K562 (cell line): ENCODE results near the gene KNG1. TPM values are rescaled to one million over a fixed set of nuclear protein-coding genes. Genes with fewer than 3 reads are reported as not detected.

ENCODE experiments used
- ATAC-seq: fragments of 200-7000 bp; cut with Tn5 transposase; 3 replicates; pipeline ENCODE4 v1.9.1; 2020; ENCODE audit warnings: moderate library complexity
- BruUV-seq: library from RNA; stranded (reverse); fragments of 400-500 nt; replicated peaks from 2 replicates; lab custom pipeline; 2021; lab: Mats Ljungman, UMichigan
- CTCF ChIA-PET: fragments of 300-600 bp; formaldehyde crosslinking; extraction: SDS; loops from one replicate; lab custom pipeline; 2021; ENCODE audit warnings: low intra/inter-chr PET ratio; lab: Yijun Ruan, JAX
- POLR2A ChIA-PET: fragments of 300-600, 350-650 bp; sonication (Branson Sonifier 250); formaldehyde crosslinking; extraction: SDS; loops from one replicate; lab custom pipeline; 2021; ENCODE audit warnings: antibody characterized with exemption, inconsistent platforms; lab: Yijun Ruan, JAX
- DNase-seq, 4 experiments: peaks; one replicate each; pipeline versions ENCODE4 v3.0.0 to v3.0.0-alpha.2; 2011 to 2018; ENCODE audit warnings: low spot score in 3 of 4, mixed read lengths in 3 of 4; ENCODE audit errors: extremely low read depth in 1 of 4
- FAIRE-seq: peaks from 2 replicates; lab custom pipeline; 2011; peaks lifted over from hg19 to GRCh38; lab: Jason Lieb, UNC
- H2AFZ ChIP-seq: 2 replicates; pipeline ENCODE4 v1.6.0; 2011; ENCODE audit warnings: low read depth, low read length, control low read depth, inconsistent platforms
- H3K27ac ChIP-seq: fragments of 200-600 bp; 3 replicates; pipeline ENCODE4 v1.8.0; 2011; ENCODE audit warnings: low read depth, mild to moderate bottlenecking, control low read depth, inconsistent platforms, low read length, moderate library complexity, mixed read lengths; ENCODE audit errors: extremely low read depth
- H3K27me3 ChIP-seq, 2 experiments: fragments of 300-600 bp in 1 of 2; 2 replicates in 1 of 2; 3 replicates in 1 of 2; pipeline versions ENCODE4 v1.6.0 to v1.8.0; 2011; ENCODE audit warnings: inconsistent platforms in 2 of 2, low read length in 2 of 2, mild to moderate bottlenecking in 1 of 2, mixed read lengths in 1 of 2, moderate library complexity in 1 of 2; ENCODE audit not compliant: control insufficient read depth in 2 of 2, insufficient read depth in 2 of 2
- H3K36me3 ChIP-seq: fragments of 300-600 bp; 3 replicates; pipeline ENCODE4 v1.8.0; 2011; ENCODE audit warnings: mild to moderate bottlenecking, low read length, inconsistent platforms; ENCODE audit not compliant: control insufficient read depth, insufficient read depth
- H3K4me1 ChIP-seq, 2 experiments: fragments of 200-600 bp in 1 of 2; replicated peaks in 1 of 2; 2 replicates in 1 of 2; 3 replicates in 1 of 2; pipeline versions ENCODE4 v1.5.1 to v1.8.0; 2011; ENCODE audit warnings: inconsistent platforms in 2 of 2, low read length in 2 of 2, mild to moderate bottlenecking in 1 of 2, mixed read lengths in 1 of 2, moderate library complexity in 1 of 2; ENCODE audit not compliant: control insufficient read depth in 2 of 2, insufficient read depth in 2 of 2
- H3K4me2 ChIP-seq: 2 replicates; pipeline ENCODE4 v1.6.1; 2011; ENCODE audit warnings: low read length, control low read depth, inconsistent platforms, mixed read lengths; ENCODE audit not compliant: insufficient read depth
- H3K4me3 ChIP-seq: fragments of 200-600 bp; sonication (generic), shearing (Covaris generic); 2 replicates; pipeline ENCODE4 v1.5.1; 2016; ENCODE audit warnings: control low read depth, inconsistent platforms
- H3K79me2 ChIP-seq: fragments of 200-600 bp; 3 replicates; pipeline ENCODE4 v1.8.0; 2011; ENCODE audit warnings: low read length, inconsistent platforms; ENCODE audit not compliant: control insufficient read depth, insufficient read depth
- H3K9ac ChIP-seq, 2 experiments: 2 replicates each; pipeline versions ENCODE4 v1.6.0 to v1.6.1; 2011; ENCODE audit warnings: low read depth in 2 of 2, low read length in 2 of 2, control low read depth in 1 of 2, inconsistent platforms in 1 of 2, mild to moderate bottlenecking in 1 of 2, mixed read lengths in 1 of 2; ENCODE audit not compliant: insufficient read depth in 1 of 2
- H3K9me1 ChIP-seq: one replicate; pipeline ENCODE4 v1.6.0; 2011; ENCODE audit warnings: inconsistent platforms, mild to moderate bottlenecking, low read length, moderate library complexity; ENCODE audit not compliant: control insufficient read depth, insufficient read depth
- H3K9me3 ChIP-seq: replicated peaks from 2 replicates; pipeline ENCODE4 v1.5.1; 2011; ENCODE audit warnings: low read depth, low read length, inconsistent platforms; ENCODE audit not compliant: control insufficient read depth, insufficient read depth
- H4K20me1 ChIP-seq: replicated peaks from 2 replicates; pipeline ENCODE4 v1.6.1; 2011; ENCODE audit warnings: low read length, inconsistent platforms, mixed read lengths; ENCODE audit not compliant: control insufficient read depth, insufficient read depth
- CEBPB ChIP-seq: fragments of 450-650 bp; IDR thresholded peaks from 2 replicates; pipeline ENCODE4 v1.6.1; 2016; ENCODE audit warnings: missing genetic modification characterization, missing compliant biosample characterization
- ELF4 ChIP-seq: fragments of 450-650 bp; formaldehyde crosslinking; IDR thresholded peaks from 2 replicates; pipeline ENCODE4 v1.4.0; 2022; ENCODE audit warnings: missing genetic modification characterization
- HDAC8 ChIP-seq: fragments of 450-650 bp; IDR thresholded peaks from 2 replicates; pipeline ENCODE4 v1.6.1; 2016; ENCODE audit warnings: mild to moderate bottlenecking, missing genetic modification characterization, moderate library complexity, missing compliant biosample characterization
- LEF1 ChIP-seq: fragments of 450-650 bp; IDR thresholded peaks from 2 replicates; pipeline ENCODE4 v1.6.1; 2016; ENCODE audit warnings: mild to moderate bottlenecking
- MAZ ChIP-seq, 2 experiments: fragments of 450-650 bp in 1 of 2; sonication (generic) in 1 of 2; formaldehyde crosslinking; IDR thresholded peaks in 1 of 2; conservative IDR thresholded peaks in 1 of 2; 2 replicates each; pipeline versions ENCODE4 v1.4.0 to v1.5.0; 2020; ENCODE audit warnings: mild to moderate bottlenecking in 1 of 2, missing genetic modification reagents in 1 of 2
- MYC ChIP-seq, 2 experiments: fragments of 250-450 bp in 1 of 2; sonication (Bioruptor Pico) in 1 of 2; IDR thresholded peaks; 2 replicates each; pipeline versions ENCODE4 v1.5.1 to v1.6.1; 2012 to 2021; ENCODE audit warnings: low read depth in 2 of 2, borderline replicate concordance in 1 of 2, improper control_type of control experiment in 1 of 2, low read length in 1 of 2, mild to moderate bottlenecking in 1 of 2, moderate library complexity in 1 of 2
- NR1H2 ChIP-seq: sonication (generic); formaldehyde crosslinking; IDR thresholded peaks from 2 replicates; pipeline ENCODE4 v1.4.0; 2020; ENCODE audit warnings: mild to moderate bottlenecking, missing genetic modification reagents
- RBM14 ChIP-seq: fragments of 200-400 bp; formaldehyde crosslinking; IDR thresholded peaks from 2 replicates; pipeline ENCODE4 v1.6.1; 2018; ENCODE audit warnings: low read depth, mild to moderate bottlenecking, low read length, moderate library complexity, borderline replicate concordance; ENCODE audit not compliant: insufficient read depth
- SMARCE1 ChIP-seq: fragments of 450-650 bp; IDR thresholded peaks from 2 replicates; pipeline ENCODE4 v1.7.1; 2016; ENCODE audit warnings: mild to moderate bottlenecking
- SNIP1 ChIP-seq: fragments of 450-650 bp; IDR thresholded peaks from 2 replicates; pipeline ENCODE4 v1.7.1; 2017; ENCODE audit warnings: low read depth, mild to moderate bottlenecking
- TAF7 ChIP-seq: fragments of 450-650 bp; IDR thresholded peaks from 2 replicates; pipeline ENCODE4 v1.6.1; 2016; ENCODE audit warnings: missing genetic modification characterization, missing compliant biosample characterization
- ZEB2 ChIP-seq: fragments of 450-650 bp; IDR thresholded peaks from 2 replicates; pipeline ENCODE4 v1.6.1; 2016
- WGBS: fragments of 100-300 bp; shearing (Covaris generic); methylation state at CpG from one replicate; pipeline ENCODE4 v1.1.6; 2016; ENCODE audit warnings: low coverage, mixed read lengths; ENCODE audit not compliant: insufficient coverage; ENCODE audit errors: missing lambda C conversion rate; 5-methylcytosine and 5-hydroxymethylcytosine counted together
- in situ Hi-C: fragments of 300-500 bp; cut with MboI; formaldehyde crosslinking; loops from 4 replicates; pipeline ENCODE4 v1.15.0; 2018; ENCODE audit warnings: inconsistent platforms, mixed read lengths
- intact Hi-C: fragments of 100-400 bp; cut with micrococcal nuclease; formaldehyde crosslinking; loops from 2 replicates; pipeline ENCODE4 v1.14.2; 2022
- polyA plus RNA-seq, 8 experiments: library from polyadenylated mRNA; depleted of rRNA in 4 of 8; stranded (reverse) in 5 of 8; unstranded in 3 of 8; fragments of >200 nt; fragmentation: Nextera tagmentation in 2 of 8; fragmentation: Illumina TruSeq in 1 of 8; extraction: Ambion mirVana in 2 of 8; extraction: Trizol in 1 of 8; gene quantifications; 2 replicates each; pipeline versions ENCODE4 v1.2.1 to v1.2.3, GENCODE V29; 2011 to 2014; ENCODE audit warnings: inconsistent platforms in 1 of 8, missing spikeins in 1 of 8
- total RNA-seq, 7 experiments: library from RNA; depleted of rRNA in 6 of 7; stranded (reverse); fragments of >200 nt in 6 of 7; fragmentation: Illumina TruSeq in 2 of 7; extraction: Trizol in 2 of 7; gene quantifications; 2 replicates each; pipeline versions ENCODE4 v1.2.1 to v1.2.3, GENCODE V29; 2011 to 2021; ENCODE audit warnings: low replicate concordance in 1 of 7
- TF ChIP-seq, protein P1 (sequence below): fragments of 450-650 bp; IDR thresholded peaks from 2 replicates; pipeline ENCODE4 v1.6.1; 2016
- TF ChIP-seq, protein P2 (sequence below): fragments of 450-650 bp; formaldehyde crosslinking; IDR thresholded peaks from 2 replicates; pipeline ENCODE4 v1.4.0; 2022; ENCODE audit warnings: mild to moderate bottlenecking, moderate library complexity
- TF ChIP-seq, protein P3 (sequence below): fragments of 250-450 bp; sonication (Bioruptor Pico); IDR thresholded peaks from 2 replicates; pipeline ENCODE4 v1.8.0; 2022; ENCODE audit warnings: inconsistent platforms
- TF ChIP-seq, protein P4 (sequence below), 2 experiments: IDR thresholded peaks in 1 of 2; conservative IDR thresholded peaks in 1 of 2; 2 replicates each; pipeline ENCODE4 v1.6.1; 2016; ENCODE audit warnings: low read depth in 2 of 2, mild to moderate bottlenecking in 1 of 2, missing compliant biosample characterization in 1 of 2, missing genetic modification characterization in 1 of 2, moderate library complexity in 1 of 2

Gene KNG1
- total and polyA plus RNA-seq, 9 of the 15 experiments (the other 6 are each of a cell fraction or from before 2014, with no cell fraction given): 0.09 TPM; not detected in 8

- H3K79me2 ChIP-seq: no peaks in the 10 kb centered on the region
- ATAC-seq: no peak
- ChIA-PET CTCF (no interaction called here), POLR2A (interaction anchor here (1.0 kb wide), 1 partner anchor 26 kb away, joined by 3 read pairs; the partner anchor contains the start of gene EIF4A2)
- H3K9me3 ChIP-seq: no peaks in the 10 kb centered on the region
- FAIRE-seq: no peak
- no peaks in the 10 kb centered on the region for H3K36me3 ChIP-seq
- no peak overlapping the region for H3K4me3 ChIP-seq
- no peak for DNase-seq
- no peak overlapping the region for H3K9ac ChIP-seq
- intact Hi-C loops (loop anchor here (5.0 kb wide), 1 partner anchor 65 kb away; no protein-coding TSS in a partner anchor), in situ Hi-C loops (loop anchor here (10.0 kb wide), 1 partner anchor 142 kb away; the partner anchor contains the start of gene AHSG)
- no peak overlapping the region for H3K4me2 ChIP-seq
- H2AFZ ChIP-seq: no peak overlapping the region
- no peak overlapping the region for H3K27ac ChIP-seq
- peaks cover 0 to 7% of the 10 kb centered on the region in 2 experiments; a peak in 3 of 5 replicates for H3K27me3 ChIP-seq
- WGBS: 49% methylated on average over 6 of the region's 8 CpGs
- H3K9me1 ChIP-seq: no peaks in the 10 kb centered on the region
- peaks cover 0 to 5% of the 10 kb centered on the region in 2 experiments; a peak in 2 of 5 replicates for H3K4me1 ChIP-seq
- no peaks in the 10 kb centered on the region for H4K20me1 ChIP-seq
- BruUV-seq: no TSS peak
- TF ChIP-seq SMARCE1: 0 out of 2 replicates have a peak, but pooled peaks have one; percentile 34
- no peak for TF ChIP-seq CEBPB (tag)
- no peak for TF ChIP-seq MAZ (CRISPR knock-in tag; conservative IDR thresholded peaks at IDR 0.05 in 1 of 2, IDR thresholded peaks at IDR 0.05 in 1 of 2)
- TF ChIP-seq, protein P1, sequence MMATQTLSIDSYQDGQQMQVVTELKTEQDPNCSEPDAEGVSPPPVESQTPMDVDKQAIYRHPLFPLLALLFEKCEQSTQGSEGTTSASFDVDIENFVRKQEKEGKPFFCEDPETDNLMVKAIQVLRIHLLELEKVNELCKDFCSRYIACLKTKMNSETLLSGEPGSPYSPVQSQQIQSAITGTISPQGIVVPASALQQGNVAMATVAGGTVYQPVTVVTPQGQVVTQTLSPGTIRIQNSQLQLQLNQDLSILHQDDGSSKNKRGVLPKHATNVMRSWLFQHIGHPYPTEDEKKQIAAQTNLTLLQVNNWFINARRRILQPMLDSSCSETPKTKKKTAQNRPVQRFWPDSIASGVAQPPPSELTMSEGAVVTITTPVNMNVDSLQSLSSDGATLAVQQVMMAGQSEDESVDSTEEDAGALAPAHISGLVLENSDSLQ: peak; percentile 93
- TF ChIP-seq, protein P2, sequence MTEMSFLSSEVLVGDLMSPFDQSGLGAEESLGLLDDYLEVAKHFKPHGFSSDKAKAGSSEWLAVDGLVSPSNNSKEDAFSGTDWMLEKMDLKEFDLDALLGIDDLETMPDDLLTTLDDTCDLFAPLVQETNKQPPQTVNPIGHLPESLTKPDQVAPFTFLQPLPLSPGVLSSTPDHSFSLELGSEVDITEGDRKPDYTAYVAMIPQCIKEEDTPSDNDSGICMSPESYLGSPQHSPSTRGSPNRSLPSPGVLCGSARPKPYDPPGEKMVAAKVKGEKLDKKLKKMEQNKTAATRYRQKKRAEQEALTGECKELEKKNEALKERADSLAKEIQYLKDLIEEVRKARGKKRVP (CRISPR knock-in tag): no peak
- no peak for TF ChIP-seq ELF4 (CRISPR knock-in tag)
- no peak for TF ChIP-seq TAF7 (tag)
- TF ChIP-seq HDAC8: no peak
- TF ChIP-seq, protein P3, sequence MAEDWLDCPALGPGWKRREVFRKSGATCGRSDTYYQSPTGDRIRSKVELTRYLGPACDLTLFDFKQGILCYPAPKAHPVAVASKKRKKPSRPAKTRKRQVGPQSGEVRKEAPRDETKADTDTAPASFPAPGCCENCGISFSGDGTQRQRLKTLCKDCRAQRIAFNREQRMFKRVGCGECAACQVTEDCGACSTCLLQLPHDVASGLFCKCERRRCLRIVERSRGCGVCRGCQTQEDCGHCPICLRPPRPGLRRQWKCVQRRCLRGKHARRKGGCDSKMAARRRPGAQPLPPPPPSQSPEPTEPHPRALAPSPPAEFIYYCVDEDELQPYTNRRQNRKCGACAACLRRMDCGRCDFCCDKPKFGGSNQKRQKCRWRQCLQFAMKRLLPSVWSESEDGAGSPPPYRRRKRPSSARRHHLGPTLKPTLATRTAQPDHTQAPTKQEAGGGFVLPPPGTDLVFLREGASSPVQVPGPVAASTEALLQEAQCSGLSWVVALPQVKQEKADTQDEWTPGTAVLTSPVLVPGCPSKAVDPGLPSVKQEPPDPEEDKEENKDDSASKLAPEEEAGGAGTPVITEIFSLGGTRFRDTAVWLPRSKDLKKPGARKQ (CRISPR knock-in tag): no peak
- no peak for TF ChIP-seq SNIP1
- TF ChIP-seq NR1H2: no peak
- TF ChIP-seq ZEB2: 0 out of 2 replicates have a peak, but pooled peaks have one; percentile 21
- 0 out of 2 replicates have a peak, but pooled peaks have one; percentile 3 for TF ChIP-seq MYC (IDR thresholded peaks at IDR 0.05; ENCODE audit: low read depth, low read length)
- TF ChIP-seq MYC (CRISPR knock-in tag; IDR thresholded peaks at IDR 0.05; ENCODE audit: borderline replicate concordance, low read depth): no peak
- no peak for TF ChIP-seq RBM14
- TF ChIP-seq LEF1: no peak
- TF ChIP-seq, protein P4, sequence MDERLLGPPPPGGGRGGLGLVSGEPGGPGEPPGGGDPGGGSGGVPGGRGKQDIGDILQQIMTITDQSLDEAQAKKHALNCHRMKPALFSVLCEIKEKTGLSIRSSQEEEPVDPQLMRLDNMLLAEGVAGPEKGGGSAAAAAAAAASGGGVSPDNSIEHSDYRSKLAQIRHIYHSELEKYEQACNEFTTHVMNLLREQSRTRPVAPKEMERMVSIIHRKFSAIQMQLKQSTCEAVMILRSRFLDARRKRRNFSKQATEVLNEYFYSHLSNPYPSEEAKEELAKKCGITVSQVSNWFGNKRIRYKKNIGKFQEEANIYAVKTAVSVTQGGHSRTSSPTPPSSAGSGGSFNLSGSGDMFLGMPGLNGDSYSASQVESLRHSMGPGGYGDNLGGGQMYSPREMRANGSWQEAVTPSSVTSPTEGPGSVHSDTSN (CRISPR knock-in tag; IDR thresholded peaks at IDR 0.05; ENCODE audit: low read depth): no peak
- TF ChIP-seq, protein P4 (tag; conservative IDR thresholded peaks at IDR 0.05; ENCODE audit: low read depth): peak; percentile 47; the same call in 1 of the 2 replicates
These were observed 40.1 kb downstream of the KNG1 start for GRCh38 chr3:186757214-186757613.
